Measurements from ENCODE around the gene FBXL15.

FBXL15 gene

DNA sequence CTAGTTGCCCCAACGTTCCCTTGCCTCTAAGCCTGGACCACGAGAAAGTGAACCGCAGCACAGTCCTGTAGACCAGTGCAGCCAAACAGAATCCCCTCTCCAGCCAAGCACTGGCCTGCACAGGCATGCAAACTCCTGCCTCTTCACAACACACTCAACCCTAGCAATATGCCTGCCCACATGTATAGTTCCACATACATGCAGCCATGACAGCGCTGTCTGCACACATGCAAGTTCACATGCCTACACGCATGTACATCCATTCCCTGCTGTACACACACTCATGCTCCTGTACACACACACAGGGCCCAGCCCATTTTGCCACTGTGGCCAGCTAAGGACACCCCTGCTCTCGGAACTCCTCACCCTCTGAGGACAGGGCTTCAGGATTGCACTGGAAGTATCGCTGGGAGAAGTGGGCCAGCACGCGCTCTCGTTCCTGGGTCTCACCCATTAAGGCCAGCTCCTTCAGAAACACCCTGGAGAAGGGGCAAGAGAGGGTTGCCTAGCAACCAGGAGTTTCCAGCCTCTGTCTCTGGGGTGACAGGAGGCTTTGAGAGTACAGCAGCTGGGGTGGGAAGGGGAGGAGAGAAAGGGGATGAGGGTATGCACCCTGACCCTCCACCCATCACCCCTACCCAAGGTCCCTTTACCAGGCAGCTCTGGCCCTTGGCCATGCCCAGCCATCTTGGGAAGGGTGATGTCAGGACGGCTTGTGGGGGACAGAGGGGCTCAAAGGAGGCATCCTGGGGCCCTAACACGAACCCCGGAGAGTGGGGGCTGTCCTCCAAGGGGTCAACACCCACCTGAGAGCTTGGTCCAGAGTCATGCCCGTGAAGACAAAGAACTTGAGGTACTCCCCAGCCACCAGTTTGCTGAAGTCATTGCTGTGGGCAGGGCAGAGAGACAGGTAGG lies 9.0 kb upstream of the FBXL15 start:
- TF ChIP-seq POLR2A (IDR thresholded peaks at IDR 0.05; ENCODE audit: extremely low read depth, insufficient read length), result no peak
- TF ChIP-seq, protein P1, sequence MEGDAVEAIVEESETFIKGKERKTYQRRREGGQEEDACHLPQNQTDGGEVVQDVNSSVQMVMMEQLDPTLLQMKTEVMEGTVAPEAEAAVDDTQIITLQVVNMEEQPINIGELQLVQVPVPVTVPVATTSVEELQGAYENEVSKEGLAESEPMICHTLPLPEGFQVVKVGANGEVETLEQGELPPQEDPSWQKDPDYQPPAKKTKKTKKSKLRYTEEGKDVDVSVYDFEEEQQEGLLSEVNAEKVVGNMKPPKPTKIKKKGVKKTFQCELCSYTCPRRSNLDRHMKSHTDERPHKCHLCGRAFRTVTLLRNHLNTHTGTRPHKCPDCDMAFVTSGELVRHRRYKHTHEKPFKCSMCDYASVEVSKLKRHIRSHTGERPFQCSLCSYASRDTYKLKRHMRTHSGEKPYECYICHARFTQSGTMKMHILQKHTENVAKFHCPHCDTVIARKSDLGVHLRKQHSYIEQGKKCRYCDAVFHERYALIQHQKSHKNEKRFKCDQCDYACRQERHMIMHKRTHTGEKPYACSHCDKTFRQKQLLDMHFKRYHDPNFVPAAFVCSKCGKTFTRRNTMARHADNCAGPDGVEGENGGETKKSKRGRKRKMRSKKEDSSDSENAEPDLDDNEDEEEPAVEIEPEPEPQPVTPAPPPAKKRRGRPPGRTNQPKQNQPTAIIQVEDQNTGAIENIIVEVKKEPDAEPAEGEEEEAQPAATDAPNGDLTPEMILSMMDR (IDR thresholded peaks at IDR 0.05; ENCODE audit: low read depth, low read length), result no peak
- TF ChIP-seq MAX (IDR thresholded peaks at IDR 0.05; ENCODE audit: low read depth, low read length), result no peak
- no peak for TF ChIP-seq MYC (IDR thresholded peaks at IDR 0.05; ENCODE audit: low read depth, low read length)
- no peak overlapping the region for H3K4me3 ChIP-seq (ENCODE audit: low read depth, low read length)
- no peak for DNase-seq (ENCODE audit: low read depth)

DNA sequence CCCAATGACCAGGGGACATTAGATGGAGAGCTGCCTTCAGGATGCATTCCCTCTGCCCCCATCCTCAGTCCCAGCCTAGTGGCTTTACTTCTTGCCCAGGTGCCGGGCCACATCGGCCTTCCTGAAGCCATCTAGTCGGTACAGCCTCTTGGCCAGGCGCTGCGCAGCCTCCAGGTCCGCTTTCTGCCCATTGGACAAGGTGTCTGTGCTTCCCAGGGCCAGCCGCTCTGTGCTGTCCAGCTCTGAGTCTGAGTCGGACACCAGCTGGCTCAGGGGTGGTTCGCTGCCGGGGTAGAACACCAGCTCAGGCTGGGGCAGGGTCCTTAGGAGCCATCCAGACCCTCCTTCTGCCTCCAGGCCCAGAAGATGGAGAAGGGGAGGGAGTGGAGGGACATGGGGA lies 8.3 kb upstream of the FBXL15 start:
- TF ChIP-seq POLR2A (IDR thresholded peaks at IDR 0.05; ENCODE audit: extremely low read depth, insufficient read length) (no peak), MYC (IDR thresholded peaks at IDR 0.05; ENCODE audit: low read depth, low read length) (no peak), MAX (IDR thresholded peaks at IDR 0.05; ENCODE audit: low read depth, low read length) (no peak)
- TF ChIP-seq, protein P1 (IDR thresholded peaks at IDR 0.05; ENCODE audit: low read depth, low read length), result no peak
- no peak for DNase-seq (ENCODE audit: low read depth)
- H3K4me3 ChIP-seq (ENCODE audit: low read depth, low read length), result no peak overlapping the region

GRCh38 chr10:102413053-102413705 lies 7.5 kb upstream of the FBXL15 start:
- TF ChIP-seq MAX (IDR thresholded peaks at IDR 0.05; ENCODE audit: low read depth, low read length) (no peak), POLR2A (IDR thresholded peaks at IDR 0.05; ENCODE audit: extremely low read depth, insufficient read length) (no peak), MYC (IDR thresholded peaks at IDR 0.05; ENCODE audit: low read depth, low read length) (no peak)
- TF ChIP-seq, protein P1 (IDR thresholded peaks at IDR 0.05; ENCODE audit: low read depth, low read length), result no peak
- H3K4me3 ChIP-seq (ENCODE audit: low read depth, low read length), result no peak overlapping the region
- peak; percentile 45 for DNase-seq (ENCODE audit: low read depth)

GRCh38 chr10:102413806-102414561 lies 6.7 kb upstream of the FBXL15 start:
- H3K4me3 ChIP-seq (ENCODE audit: low read depth, low read length), result no peak overlapping the region
- DNase-seq (ENCODE audit: low read depth), result no peak
- TF ChIP-seq MYC (IDR thresholded peaks at IDR 0.05; ENCODE audit: low read depth, low read length) (no peak), MAX (IDR thresholded peaks at IDR 0.05; ENCODE audit: low read depth, low read length) (no peak), POLR2A (IDR thresholded peaks at IDR 0.05; ENCODE audit: extremely low read depth, insufficient read length) (no peak)
- TF ChIP-seq, protein P1 (IDR thresholded peaks at IDR 0.05; ENCODE audit: low read depth, low read length), result no peak

DNA sequence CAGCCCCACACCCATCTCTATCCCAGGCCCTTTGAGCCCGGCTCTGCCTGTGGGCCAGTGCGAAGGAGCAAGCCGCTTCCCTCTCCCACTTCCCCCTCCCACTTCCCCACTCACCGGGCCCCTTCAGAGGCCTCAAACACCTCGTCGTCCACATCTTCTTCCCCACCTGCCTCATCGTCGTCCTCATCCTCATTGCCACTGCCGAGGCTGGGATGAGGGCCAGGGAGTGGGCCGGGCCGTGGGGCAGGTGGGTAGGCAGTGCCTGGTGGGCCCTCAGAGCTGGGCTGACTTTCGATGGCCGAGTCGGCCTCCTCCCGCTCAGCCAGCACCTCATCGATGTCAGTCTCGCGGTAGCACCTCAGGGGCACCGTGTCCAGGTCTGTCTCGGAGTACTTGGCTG lies 5.9 kb upstream of the FBXL15 start:
- TF ChIP-seq, protein P1 (IDR thresholded peaks at IDR 0.05; ENCODE audit: low read depth, low read length), result no peak
- no peak for TF ChIP-seq MYC (IDR thresholded peaks at IDR 0.05; ENCODE audit: low read depth, low read length)
- no peak for TF ChIP-seq MAX (IDR thresholded peaks at IDR 0.05; ENCODE audit: low read depth, low read length)
- TF ChIP-seq POLR2A (IDR thresholded peaks at IDR 0.05; ENCODE audit: extremely low read depth, insufficient read length), result no peak
- H3K4me3 ChIP-seq (ENCODE audit: low read depth, low read length), result no peak overlapping the region
- no peak for DNase-seq (ENCODE audit: low read depth)

Data from NB4 (cell line).